ENCODE measurements around the gene DACH2.

The DACH2 gene

DNA sequence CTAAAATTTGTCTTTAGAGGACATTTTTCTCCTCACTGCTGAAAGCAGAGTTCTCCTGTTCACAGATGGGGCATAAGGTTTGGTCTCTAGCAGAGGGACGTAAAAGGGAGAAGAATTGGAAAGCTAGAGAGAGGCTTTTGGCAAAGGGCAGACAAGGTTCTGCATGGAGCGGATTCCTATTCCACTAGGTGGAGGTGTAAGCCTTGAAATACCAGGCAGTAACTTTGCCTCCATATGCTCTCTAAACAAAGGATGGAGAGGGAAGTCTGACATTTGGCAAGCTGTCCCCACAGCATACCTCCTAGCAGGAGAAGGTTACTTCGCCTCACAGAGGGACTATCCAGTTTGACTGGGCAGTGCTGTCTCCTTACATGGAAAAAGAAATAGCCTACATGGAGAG is 174.7 kb downstream of the DACH2 start:
- DNase-seq (ENCODE audit: low spot score), result no peak

DNA sequence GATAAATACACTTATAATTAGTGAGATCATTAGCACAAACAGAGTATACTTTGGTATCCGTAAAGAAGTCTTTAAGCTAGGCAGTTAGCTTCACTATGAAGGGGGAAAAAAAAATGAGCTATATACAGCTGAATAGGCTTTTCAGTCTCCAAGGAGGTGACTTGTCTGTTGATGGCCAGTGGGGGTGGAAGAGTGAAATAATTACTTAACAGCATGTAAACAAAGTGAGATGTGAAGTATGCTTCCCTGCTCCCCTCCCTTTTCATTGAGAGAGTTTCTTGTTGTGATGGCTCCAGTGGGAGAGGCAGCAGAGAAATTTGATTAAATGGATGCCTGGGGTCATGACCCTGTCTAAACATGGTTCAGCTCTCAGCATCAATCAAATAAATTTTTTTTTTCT is 180.9 kb downstream of the DACH2 start:
- DNase-seq (ENCODE audit: low spot score), result no peak

DNA sequence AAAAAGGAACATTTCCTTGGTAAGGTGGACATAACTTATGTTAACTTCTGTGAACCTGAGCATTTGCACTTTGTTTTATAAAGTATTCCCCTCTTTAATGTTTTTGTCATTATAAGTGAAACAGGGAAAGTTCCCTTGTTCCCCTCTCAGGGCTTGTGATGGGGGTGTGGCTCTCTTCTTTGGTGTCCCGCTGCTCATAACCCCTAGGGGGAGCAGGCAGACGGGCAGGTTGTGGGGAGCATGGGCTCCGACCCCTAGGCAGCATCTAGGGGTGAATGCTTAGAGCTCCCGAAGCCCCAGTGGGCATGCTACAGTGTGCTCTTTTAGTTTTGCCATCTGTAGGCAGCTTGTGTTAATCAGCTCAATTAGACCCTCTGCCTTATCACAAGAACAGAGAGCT is 200.4 kb downstream of the DACH2 start:
- DNase-seq (ENCODE audit: low spot score), result no peak

DNA sequence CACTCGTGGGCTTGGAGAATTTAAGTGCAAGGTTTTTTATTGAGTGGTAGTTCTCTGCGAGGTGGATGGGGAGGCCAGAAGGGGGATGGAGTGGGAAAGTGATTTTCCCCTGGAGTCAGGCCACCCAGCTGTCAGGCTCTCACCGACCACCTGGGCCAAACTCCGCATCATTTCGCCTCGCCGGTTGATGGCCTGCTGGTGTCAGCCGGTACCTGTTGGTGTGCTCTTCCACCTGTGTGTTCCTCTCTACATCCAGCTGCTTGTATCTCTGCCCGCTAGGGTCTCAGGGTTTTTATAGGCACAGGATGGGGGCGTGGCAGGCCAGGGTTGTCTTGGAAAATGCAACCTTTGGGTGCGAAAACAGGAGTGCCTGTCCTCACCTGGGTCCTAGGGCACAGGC is 200.9 kb downstream of the DACH2 start:
- DNase-seq (ENCODE audit: low spot score), result no peak

DNA sequence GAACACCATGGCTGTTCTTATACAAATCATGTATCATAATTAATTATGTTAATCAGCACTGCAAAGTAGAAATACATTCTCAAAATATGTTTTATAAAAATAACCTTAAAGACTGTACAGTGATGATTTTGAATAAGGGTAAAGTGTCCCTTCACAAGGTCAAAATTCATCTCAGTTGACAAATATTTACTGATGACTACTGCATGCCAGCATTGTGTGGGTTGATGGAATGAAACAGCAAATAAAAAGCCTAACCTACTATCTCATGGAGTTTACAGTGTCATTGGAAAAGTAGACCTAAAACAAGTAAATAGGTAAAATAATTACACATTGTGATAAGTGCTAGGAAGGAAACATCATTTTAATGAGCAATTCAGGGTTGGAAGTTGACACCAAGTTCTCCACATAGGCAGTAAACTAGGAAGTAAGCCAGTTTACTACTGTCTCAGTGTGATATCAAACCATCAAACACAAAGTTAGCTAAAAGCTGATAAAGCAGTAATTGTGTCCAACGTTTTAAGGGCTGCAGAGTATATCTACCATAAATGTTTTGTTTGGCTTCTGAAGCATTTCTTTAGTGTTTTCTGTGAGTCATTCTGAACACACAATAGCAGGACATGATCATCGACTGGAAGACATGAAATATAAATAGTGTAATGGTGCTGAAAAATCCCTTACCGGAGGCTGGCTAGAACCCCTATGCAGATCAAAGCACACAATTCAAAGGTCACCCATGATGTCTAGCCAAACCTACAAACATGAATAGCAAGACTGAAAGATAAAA is 221.8 kb downstream of the DACH2 start:
- no peak for DNase-seq (ENCODE audit: low spot score)

DNA sequence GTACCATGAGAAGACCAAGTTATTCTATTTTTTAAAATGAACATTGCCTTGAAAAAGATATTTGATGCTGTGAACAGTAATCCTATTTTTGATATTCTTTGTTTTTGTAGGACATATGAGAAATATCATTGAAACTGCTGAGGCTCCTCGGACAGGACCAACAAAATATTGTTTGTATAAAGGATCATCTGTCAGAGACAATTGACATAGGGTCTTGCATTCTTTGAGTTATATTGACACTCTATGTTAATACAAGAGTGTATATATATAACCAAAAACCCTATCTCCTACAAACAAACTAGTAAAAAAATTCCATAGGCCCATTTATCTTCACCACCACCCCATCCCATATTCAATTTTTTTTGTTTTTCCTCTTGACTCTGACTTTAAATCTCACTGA is 222.7 kb downstream of the DACH2 start:
- no peak for DNase-seq (ENCODE audit: low spot score)

DNA sequence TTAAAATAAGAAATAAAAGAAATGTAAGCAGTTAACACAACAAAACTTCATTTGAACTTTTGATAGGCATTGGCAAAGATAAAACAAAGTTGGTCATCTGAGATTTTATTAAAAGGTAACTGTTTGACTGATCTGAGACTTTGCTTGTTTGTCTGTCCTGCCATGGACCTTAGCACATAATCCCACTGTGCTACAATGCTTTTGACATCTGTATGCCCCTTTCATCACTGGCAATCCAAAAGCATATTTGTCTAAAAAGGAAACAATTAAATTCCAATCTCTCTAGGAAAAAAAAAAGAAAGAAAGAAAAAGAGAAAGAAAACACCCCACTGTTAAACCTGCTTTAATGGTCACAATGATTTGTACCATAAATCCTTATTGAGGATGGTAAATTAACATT is 231.0 kb downstream of the DACH2 start:
- DNase-seq (ENCODE audit: low spot score), result no peak

DNA sequence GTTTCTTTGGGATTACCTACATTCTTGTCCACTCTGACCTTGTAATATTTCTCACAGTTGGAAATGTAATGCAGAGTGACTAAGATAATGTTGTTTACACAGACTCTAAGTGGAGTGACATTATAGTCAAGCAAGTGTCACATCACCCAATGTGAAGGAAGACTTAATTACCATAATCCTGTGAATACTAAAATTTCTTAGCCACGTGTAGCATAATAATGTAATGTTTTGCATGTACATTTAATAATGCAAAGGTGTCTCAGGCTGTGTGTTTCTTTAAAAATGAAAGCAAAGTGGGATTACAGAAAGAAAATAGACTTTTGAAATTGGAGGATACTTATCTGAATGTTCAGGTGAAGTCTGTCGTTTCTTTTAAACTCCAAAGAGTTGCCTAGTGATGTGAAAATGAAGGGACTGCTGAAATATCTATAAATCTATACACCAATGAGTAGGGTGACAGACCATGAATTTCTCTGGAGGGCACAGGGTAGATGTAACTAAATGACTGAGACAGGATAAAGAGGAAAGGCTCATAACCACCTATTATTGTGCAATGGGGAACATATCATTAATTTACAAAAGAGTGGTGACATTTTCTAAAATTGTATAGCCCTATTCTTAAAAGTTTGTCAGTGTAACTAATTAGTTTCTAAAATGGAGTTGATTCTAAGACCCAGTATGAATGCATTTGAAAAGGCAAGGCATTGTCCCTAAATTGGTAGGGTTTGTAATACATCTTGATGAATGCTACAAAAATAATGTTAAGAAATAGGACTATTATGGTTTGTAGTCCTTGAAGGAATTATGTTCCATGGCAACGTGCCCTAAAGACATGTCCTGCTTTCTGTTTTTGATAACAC is 235.7 kb downstream of the DACH2 start:
- DNase-seq (ENCODE audit: low spot score), result no peak

DNA sequence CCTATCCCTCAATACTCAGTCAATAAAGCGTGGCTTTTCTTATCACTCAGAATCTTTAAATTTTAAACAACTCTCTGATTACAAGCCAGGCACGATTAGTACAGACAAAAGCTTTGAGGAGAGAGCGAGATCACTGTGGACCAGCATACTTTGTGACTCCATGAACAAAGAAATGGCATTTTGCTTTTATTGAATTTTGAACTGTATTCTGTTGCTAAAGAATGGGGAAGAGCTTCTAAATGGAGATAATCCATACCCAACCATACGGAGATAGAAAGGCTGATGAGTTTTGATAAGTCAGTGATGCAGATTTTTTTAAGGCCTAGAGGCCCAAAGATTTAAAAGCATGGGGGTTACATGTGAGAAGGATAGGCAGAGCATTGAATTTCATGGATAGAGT is 259.1 kb downstream of the DACH2 start:
- no peak for DNase-seq (ENCODE audit: low spot score)

DNA sequence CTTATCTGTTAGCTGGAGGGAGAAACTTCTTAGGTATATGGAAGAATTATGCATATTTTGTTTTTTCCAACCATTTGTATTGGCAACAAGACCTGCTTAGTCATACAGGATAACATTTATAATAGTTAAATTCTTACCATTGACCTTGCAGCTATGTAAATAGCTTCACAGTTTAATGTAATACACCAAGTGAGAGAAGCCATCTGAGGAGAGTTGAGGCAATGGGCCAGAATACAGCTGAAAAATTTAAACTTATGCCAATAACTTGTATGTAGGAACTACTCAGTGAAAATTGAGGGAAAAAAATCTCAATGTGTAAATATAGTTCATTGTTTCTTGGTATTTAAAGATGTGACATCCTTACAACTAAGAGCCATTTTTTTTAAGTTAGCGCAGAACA is 273.5 kb downstream of the DACH2 start:
- DNase-seq (ENCODE audit: low spot score), result no peak

DNA sequence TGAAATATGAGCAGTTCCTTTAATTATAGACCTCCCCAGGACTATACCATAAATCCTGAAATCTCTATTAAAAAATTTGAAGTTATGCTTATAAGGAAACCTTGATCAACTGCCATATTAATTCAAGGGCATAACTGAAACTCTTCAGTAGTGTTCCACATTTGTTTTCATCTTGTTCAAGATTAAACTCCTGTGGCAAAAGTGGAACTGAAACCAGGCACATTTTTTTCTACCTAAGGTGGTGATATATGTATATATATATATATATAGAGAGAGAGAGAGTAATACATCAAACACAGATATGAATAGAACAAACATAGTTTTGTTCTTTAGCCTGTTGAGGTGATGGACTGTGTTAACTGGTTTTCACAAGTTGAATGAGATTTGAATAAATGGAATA is 287.9 kb downstream of the DACH2 start:
- DNase-seq (ENCODE audit: low spot score), result no peak

DNA sequence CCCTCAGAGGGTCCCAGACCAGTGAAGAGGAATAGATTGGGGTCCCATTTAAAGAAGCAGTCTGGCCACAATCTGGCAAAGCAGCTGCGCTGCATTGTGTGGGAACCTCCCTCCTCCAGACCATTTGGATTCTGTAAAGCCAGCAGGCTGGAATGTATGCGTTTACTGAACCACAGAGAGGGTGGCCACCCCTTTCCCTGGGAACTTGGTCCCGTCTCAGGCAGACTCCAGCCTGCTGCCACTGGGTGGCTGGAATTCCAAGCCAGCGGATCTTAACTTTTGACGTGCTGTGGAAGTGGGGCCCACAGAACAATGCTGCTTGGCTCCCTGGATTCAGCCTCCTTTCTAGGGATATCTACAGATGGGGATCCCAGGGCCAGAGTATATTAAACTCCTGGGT is 307.2 kb downstream of the DACH2 start:
- DNase-seq (ENCODE audit: low spot score), result no peak

DNA sequence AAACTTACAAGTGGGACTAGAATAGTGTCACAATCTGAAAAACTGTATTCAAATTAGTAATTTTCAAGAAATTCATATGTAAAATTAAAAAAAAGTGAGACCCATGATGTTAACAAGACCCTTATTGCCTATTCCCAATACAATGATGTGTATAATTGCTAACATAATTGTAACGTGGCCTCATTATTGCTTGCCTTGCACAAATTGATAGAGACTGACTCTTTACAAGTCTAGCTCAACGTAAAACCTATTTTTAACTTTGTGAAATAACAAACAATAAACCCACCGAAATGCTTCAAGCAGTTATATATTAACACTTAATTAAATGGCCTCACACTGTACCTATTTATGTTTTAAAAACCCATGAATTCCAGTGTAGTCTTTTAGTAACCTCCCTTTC is 312.5 kb downstream of the DACH2 start:
- DNase-seq (ENCODE audit: low spot score), result no peak

DNA sequence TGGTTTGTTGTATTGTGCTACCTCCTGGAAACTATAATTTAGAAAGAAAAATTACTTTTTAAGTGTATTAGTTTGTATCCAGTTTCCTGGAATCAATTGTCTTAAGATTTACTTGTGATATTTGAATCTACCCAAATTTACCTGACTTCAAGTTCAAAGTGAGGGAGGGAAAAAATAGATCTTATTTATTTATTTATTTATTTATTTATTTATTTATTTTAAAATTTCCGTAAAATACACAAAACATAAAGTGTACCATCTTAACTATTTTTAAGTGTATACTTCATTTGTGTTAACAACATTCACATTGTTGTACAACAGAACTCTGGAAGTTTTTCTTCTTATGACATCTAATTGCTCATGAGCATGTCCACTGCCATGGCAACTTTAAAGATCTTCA is 356.0 kb downstream of the DACH2 start:
- DNase-seq (ENCODE audit: low spot score), result no peak

DNA sequence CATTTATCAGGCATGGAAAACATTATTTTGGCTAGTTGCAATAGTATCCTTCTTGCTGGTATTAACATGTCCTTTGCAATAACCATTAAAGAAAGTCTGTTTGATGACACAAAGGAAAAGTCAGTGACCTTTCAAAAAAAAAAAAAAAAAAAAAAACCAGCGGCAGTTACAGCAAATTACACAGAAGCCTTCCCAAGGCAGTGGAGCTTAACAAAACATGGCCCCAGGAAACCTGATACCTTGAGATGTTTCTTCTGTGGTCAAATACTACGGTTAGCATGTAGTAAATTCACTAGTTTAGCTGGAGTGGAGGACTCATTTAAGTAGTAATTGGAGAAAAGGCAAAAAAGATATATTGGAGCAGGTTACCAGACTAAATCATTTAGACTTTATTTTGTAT is 359.1 kb downstream of the DACH2 start:
- no peak for DNase-seq (ENCODE audit: low spot score)

DNA sequence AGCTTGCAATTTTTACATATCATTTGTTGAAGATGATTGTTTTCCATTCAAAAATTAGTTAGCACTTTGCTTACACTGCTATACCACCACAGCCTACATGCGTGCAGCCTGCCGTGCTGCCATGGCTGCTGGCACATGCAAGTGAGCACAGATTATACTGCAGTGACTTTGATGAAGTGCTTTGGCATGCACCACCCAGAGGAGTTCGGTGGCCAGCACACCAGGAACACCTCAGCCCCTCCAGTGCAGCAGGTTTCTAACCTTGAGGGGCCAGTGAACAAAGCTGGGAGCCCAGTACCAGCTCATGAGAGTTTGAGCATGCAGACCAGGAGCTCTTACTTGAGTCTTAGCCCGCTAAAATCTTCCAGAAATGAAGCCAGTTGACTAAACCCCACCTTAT is 431.5 kb downstream of the DACH2 start:
- DNase-seq (ENCODE audit: low spot score), result no peak

DNA sequence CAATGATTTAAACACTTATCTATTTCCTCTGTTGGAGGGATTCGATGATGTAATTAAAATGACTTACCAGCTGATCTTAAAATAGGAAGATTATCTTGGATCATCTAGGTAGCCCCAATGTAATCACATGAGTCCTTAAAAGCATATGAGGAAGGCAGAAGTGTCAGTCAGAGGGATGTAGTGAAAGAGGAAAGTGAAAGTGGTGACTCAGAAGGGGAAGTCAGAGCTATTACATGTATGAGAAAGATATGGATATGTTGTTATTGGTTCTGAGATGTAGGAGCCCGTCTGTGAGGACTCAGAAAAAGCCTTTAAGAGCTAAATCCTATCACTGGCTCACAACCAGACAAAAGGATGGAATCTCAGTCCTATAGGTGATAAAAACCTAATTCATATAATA is 456.4 kb downstream of the DACH2 start:
- DNase-seq (ENCODE audit: low spot score), result no peak

DNA sequence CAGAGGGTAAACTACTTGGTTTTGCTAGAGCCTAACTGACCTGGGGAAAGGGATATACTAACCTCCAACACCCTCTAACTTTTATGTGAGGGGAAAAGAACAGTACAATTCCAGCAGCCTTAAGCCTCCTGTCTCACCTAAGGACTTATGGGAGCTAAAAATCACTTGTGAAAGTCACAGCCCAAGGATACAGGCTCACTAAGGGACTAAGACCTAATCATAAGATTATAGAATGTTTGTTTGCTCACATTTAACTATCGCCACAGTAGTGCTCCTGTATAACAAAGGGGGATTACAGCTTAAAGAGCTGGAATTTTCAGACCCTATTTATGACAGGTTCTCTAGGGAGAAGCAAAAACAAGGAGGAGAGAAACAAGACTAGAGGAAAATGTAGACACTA is 548.7 kb downstream of the DACH2 start:
- DNase-seq (ENCODE audit: low spot score), result no peak

DNA sequence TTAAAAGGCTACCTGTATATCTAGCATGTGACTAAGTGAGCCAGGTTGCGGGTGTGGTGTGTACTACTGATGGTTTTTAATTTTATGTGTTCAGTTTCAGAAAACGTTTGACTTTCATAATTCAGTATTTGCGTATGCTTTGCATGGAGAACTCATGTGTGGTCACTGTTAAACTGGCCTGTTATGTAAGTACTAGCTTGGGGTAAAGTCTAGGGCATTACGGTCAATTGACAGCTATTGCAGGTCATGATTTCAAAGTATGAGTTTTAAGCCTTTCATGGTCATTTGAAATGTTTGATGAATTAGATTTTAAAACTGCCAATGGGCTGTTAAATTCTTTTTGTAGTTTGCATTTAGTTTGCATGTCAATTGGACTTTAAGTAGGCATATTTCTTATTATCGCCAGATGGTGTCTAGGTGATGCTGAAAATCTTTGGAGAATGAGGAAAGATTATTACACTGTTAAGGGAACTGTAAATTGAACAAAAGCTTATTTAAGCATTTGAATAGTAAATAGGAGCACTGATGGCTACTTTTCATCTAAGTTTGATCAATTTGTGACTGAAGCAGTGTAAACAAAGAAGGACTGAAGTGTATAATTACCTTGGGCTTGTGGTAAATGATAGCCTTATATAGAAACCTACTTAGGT is 563.4 kb downstream of the DACH2 start:
- no peak for DNase-seq (ENCODE audit: low spot score)

DNA sequence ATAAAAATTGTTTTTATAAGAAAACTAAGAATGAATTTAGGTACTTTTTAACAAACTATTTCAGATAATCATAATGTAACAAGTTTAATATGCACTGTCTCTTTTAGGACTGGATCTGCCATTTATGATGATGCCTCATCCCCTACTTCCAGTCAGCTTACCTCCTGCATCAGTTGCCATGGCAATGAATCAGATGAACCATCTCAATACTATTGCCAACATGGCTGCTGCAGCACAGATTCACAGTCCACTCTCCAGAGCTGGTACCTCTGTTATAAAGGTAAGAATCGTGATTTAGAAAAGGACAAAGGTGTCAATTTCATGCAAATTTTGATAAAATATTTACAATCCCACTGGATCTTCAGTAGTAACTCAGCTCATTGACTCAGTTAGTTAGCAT is 566.2 kb downstream of the DACH2 start:
- DNase-seq (ENCODE audit: low spot score), result no peak

DNA sequence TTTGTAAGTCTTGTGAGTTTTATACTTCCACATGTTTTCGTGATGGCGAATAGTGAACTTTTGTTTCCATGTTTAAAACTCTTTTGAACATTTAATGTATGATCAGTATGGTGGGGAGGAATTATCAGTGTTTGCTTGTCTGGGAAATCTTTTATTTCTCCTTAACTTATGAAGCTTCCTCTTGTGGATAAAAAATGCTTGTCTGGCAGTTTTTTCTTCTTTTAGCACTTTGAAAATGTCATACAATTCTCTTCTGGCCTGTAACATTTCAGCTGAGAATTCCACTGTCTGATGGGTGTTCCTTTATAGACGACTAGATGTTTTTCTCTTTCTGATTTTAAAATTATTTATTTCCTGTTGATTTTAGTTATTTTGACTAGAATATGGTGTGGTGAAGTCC is 576.0 kb downstream of the DACH2 start:
- DNase-seq (ENCODE audit: low spot score), result no peak

DNA sequence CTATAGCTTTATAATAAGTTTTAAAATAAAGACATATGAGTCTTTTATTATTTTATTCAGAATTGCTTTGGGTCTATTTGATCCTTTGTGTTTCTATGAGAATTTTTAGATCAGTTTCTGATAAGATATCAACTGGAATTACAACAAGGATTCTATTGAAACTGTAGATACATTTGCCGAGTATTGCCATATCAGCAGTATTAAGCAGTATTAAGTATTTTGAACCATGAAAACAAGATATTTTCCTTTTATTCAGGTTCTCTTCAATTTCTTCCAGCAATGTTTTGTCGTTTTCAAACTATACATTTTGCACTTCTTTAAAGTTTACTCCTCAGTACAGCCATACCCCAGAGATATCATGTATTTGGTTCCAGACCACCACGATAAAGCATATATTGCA is 598.8 kb downstream of the DACH2 start:
- DNase-seq (ENCODE audit: low spot score), result no peak

DNA sequence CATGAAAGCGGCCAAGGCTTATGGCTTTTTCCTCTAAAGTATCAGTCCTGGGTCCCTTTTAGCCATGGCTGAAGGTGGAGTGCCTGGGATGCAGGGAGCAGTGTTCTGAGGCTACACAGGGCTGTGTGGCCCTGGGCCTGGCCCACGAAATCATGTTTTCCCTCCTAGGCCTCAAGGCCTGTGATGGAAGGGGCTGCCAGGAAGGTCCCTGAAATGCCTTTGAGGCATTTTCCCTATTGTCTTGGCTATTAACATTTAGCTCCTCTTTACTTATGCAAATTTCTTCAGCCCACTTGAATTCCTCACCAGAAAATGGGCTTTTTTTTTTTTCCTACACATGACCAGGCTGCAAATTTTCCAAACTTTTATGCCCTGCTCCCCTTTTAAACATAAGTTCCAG is 657.0 kb downstream of the DACH2 start:
- no peak for DNase-seq (ENCODE audit: low spot score)
